IPS DF 6.9 (cell line): ENCODE results near the gene ARHGAP4.

ENCODE experiments used
- DNase-seq: peaks from one replicate; pipeline ENCODE4 v3.0.0-alpha.2; 2013; ENCODE audit warnings: low read depth, low spot score
- H3K27ac ChIP-seq: one replicate; pipeline ENCODE4 v1.5.1; 2013; ENCODE audit warnings: low read length, control low read depth
- H3K27me3 ChIP-seq: 2 replicates; pipeline ENCODE4 v1.6.1; 2013; ENCODE audit warnings: mild to moderate bottlenecking, low read length; ENCODE audit not compliant: control insufficient read depth, insufficient read depth
- H3K36me3 ChIP-seq: 2 replicates; pipeline ENCODE4 v1.6.1; 2013; ENCODE audit warnings: low read length; ENCODE audit not compliant: control insufficient read depth, insufficient read depth
- H3K4me1 ChIP-seq: 2 replicates; pipeline ENCODE4 v1.6.1; 2013; ENCODE audit warnings: low read length; ENCODE audit not compliant: control insufficient read depth, insufficient read depth
- H3K4me3 ChIP-seq: 2 replicates; pipeline ENCODE4 v1.5.1; 2013; ENCODE audit warnings: mild to moderate bottlenecking, low read length
- H3K9me3 ChIP-seq: 2 replicates; pipeline ENCODE4 v1.6.1; 2013; ENCODE audit warnings: low read length, inconsistent platforms; ENCODE audit not compliant: control insufficient read depth, insufficient read depth
- WGBS: extraction: QIAGEN DNeasy Blood & Tissue Kit; methylation state at CpG from one replicate; pipeline ENCODE4 v1.1.7; 2013; ENCODE audit warnings: mixed read lengths, missing lambda C conversion rate; ENCODE audit not compliant: insufficient read length, insufficient coverage; 5-methylcytosine and 5-hydroxymethylcytosine counted together

The ARHGAP4 gene

DNA sequence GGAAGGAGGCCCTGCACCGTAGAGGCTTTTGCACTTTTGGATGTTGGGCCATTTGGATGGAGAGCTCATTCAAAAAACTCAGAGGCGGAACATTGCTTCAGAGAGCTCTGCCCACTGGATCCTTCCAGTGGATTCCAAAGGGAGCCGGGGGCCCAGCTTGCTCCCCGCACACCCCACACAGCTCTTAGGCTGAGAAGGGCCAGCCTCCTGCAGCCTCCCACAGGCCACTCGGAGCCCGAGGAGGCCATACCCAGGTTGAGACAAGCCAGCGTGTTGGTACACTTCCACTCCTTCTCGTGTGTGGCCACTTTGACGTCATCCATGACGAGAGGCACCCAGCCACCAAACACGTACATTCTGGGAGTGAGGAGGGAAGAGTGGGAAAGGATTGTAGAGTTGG lies 35.2 kb upstream of the ARHGAP4 start:
- H3K27ac ChIP-seq = no peak overlapping the region
- no CpG with 5 or more reads among the region's 11 CpGs for WGBS
- peaks cover 51% of the 10 kb centered on the region for H3K36me3 ChIP-seq
- no peaks in the 10 kb centered on the region for H3K27me3 ChIP-seq
- no peaks in the 10 kb centered on the region for H3K9me3 ChIP-seq
- no peak for DNase-seq
- H3K4me3 ChIP-seq = no peak overlapping the region
- no peaks in the 10 kb centered on the region; the same call in 1 of the 2 replicates for H3K4me1 ChIP-seq

DNA sequence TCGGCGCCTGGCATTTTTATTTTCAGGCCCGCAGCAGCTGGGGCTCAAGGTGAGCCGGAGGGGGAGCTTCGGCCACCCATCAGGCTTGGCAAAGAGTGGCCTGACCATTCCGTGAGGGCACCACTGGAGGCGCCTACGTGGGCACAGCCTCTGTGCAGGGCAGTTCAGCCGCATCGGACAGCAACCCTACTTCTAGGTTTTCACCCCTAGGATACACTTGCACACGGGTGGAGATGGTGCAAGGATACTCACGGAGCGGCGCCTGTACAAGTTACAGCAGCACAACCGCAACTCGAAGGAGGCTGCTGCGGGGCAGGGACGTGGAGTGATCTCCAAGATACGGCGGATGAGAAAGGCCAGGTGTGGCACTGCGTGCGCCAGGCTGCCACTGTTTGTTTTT lies 34.7 kb upstream of the ARHGAP4 start:
- no CpG with 5 or more reads among the region's 22 CpGs for WGBS
- no peaks in the 10 kb centered on the region for H3K27me3 ChIP-seq
- no peak overlapping the region for H3K27ac ChIP-seq
- no peaks in the 10 kb centered on the region for H3K9me3 ChIP-seq
- no peak overlapping the region for H3K4me3 ChIP-seq
- DNase-seq = no peak
- H3K36me3 ChIP-seq = peaks cover 56% of the 10 kb centered on the region
- H3K4me1 ChIP-seq = no peaks in the 10 kb centered on the region

DNA sequence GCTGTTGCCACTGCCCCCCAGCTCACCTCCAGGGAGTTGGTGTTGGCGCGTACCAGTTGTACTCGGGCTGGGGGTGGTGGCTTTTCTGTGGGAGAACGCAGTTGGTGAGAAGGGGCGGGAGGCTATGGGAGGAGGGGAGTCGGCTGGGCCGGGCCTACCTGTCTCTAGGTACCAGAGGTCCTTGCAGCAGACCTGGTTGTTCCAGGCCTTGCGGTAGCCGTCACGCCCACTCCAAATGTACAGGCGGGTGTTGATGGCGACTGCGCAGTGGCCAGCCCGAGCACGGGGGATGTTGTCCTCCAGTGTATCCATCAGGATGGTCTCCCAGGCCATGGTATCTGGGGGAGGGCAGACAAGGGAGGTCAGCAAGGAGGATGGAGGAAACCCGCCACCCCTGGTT lies 34.0 kb upstream of the ARHGAP4 start:
- no peak for DNase-seq
- WGBS = no CpG with 5 or more reads among the region's 16 CpGs
- H3K27ac ChIP-seq = no peak overlapping the region
- H3K27me3 ChIP-seq = no peaks in the 10 kb centered on the region
- no peak overlapping the region for H3K4me3 ChIP-seq
- no peaks in the 10 kb centered on the region for H3K9me3 ChIP-seq
- H3K36me3 ChIP-seq = peaks cover 63% of the 10 kb centered on the region
- no peaks in the 10 kb centered on the region for H3K4me1 ChIP-seq

GRCh38 chrX:153959649-153960048 lies 33.6 kb upstream of the ARHGAP4 start:
- Histone ChIP-seq H3K36me3 (peaks cover 67% of the 10 kb centered on the region), H3K27ac (no peak overlapping the region), H3K9me3 (no peaks in the 10 kb centered on the region), H3K4me1 (no peaks in the 10 kb centered on the region), H3K27me3 (no peaks in the 10 kb centered on the region), H3K4me3 (no peak overlapping the region)
- no peak for DNase-seq
- WGBS = no CpG with 5 or more reads among the region's 15 CpGs

DNA sequence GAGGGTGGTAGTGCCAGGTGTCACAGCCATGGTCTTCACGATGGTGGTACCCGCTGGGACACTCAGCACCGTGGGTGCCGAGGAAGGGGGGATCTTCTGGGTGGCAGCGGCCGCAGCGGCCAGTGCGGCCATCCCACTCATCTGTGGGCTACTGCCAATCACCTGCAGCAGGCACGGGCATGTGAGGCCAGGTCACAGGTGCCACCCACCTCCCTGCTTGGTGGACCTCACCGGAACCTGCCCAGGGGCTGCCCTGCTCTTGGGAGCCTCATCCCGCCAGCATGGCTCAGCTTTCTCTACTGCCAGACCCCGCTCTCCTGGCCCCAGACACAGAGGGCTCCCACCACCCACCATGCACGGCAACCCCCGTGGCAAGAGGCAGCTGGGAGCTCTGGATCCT lies 32.5 kb upstream of the ARHGAP4 start:
- no peak for DNase-seq
- Histone ChIP-seq H3K4me3 (no peak overlapping the region), H3K36me3 (peaks cover 72% of the 10 kb centered on the region), H3K9me3 (no peaks in the 10 kb centered on the region), H3K27ac (no peak overlapping the region), H3K4me1 (no peaks in the 10 kb centered on the region), H3K27me3 (no peaks in the 10 kb centered on the region)
- no CpG with 5 or more reads among the region's 14 CpGs for WGBS

DNA sequence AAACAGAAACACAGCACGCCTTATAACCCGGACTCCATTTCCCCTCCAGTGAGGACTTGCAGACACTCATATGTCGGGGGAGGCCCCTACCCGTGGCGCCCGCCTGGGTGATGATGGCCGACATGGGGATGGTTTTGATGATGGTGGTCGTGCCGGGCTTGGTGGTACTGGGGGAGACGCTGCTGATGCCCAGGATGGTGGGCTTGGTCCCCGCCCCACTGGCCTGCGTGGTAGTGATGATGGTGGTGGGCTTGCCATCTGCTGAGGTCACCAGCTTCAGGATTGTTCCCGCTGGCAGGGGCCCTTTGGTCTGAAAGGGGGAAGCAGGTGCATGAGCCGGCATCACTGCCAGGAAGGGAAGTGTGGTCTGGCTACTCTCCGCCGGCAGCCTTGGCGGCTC lies 31.2 kb upstream of the ARHGAP4 start:
- Histone ChIP-seq H3K36me3 (peaks cover 80% of the 10 kb centered on the region), H3K4me3 (no peak overlapping the region), H3K27me3 (no peaks in the 10 kb centered on the region), H3K4me1 (0 out of 2 replicates have a peak, but pooled peaks cover 1% of the 10 kb centered on the region), H3K27ac (no peak overlapping the region), H3K9me3 (no peaks in the 10 kb centered on the region)
- WGBS = no CpG with 5 or more reads among the region's 17 CpGs
- no peak for DNase-seq

DNA sequence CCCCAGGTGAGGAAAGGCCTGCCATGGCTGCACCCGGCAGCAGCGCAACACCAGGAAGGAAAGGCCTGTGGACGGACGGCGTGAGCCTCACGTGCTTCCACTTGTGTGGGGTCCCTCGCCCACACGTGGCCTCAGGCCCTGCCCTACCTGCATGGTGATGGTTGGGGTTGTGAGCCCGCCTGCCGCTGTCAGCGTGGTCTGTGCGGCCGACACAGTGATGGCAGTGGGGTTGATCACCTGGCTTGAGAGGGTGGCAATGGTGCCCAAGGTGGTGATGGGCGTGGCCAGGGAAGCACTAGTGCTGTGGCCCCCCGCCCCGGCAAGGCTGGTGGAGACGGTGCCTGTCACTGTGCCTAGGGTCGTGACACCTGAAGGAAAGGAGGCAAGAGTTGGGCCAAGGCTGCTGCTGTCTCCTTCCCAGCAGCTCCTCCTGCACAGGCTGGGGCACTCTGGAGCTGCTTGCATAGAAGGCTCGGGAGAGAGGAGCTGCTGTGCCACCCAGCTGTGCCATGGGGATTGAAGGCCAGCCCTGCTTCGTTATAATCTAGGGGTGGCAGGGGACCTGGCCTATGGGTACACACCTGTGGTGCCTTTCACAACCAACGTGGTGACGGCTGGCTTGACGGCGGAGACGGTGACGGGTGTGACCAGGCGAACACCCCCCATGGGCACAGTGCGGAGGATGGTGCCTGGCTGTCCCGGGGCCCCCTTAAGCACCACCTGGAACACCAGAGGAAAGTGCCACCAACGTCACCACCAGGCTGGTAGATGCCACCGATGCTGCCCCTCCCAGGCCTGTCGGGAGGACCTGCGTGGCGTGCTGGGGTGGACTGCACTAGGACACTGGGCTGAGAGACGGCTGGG lies 30.2 kb upstream of the ARHGAP4 start:
- Histone ChIP-seq H3K27ac (no peak overlapping the region), H3K4me1 (0 out of 2 replicates have a peak, but pooled peaks cover 1% of the 10 kb centered on the region), H3K36me3 (peaks cover 84% of the 10 kb centered on the region), H3K9me3 (no peaks in the 10 kb centered on the region), H3K27me3 (no peaks in the 10 kb centered on the region), H3K4me3 (no peak overlapping the region)
- no peak for DNase-seq
- WGBS = no CpG with 5 or more reads among the region's 35 CpGs

GRCh38 chrX:153955228-153955732 lies 29.2 kb upstream of the ARHGAP4 start:
- no peak overlapping the region for H3K4me3 ChIP-seq
- H3K27me3 ChIP-seq = no peaks in the 10 kb centered on the region
- H3K27ac ChIP-seq = no peak overlapping the region
- peaks cover 87% of the 10 kb centered on the region for H3K36me3 ChIP-seq
- H3K4me1 ChIP-seq = 0 out of 2 replicates have a peak, but pooled peaks cover 1% of the 10 kb centered on the region
- WGBS = no CpG with 5 or more reads among the region's 12 CpGs
- H3K9me3 ChIP-seq = no peaks in the 10 kb centered on the region
- DNase-seq = no peak

GRCh38 chrX:153954558-153955227 lies 28.6 kb upstream of the ARHGAP4 start:
- Histone ChIP-seq H3K4me3 (no peak overlapping the region), H3K9me3 (no peaks in the 10 kb centered on the region), H3K4me1 (0 out of 2 replicates have a peak, but pooled peaks cover 1% of the 10 kb centered on the region), H3K27ac (no peak overlapping the region), H3K36me3 (peaks cover 89% of the 10 kb centered on the region), H3K27me3 (no peaks in the 10 kb centered on the region)
- DNase-seq = no peak
- WGBS = no CpG with 5 or more reads among the region's 44 CpGs

DNA sequence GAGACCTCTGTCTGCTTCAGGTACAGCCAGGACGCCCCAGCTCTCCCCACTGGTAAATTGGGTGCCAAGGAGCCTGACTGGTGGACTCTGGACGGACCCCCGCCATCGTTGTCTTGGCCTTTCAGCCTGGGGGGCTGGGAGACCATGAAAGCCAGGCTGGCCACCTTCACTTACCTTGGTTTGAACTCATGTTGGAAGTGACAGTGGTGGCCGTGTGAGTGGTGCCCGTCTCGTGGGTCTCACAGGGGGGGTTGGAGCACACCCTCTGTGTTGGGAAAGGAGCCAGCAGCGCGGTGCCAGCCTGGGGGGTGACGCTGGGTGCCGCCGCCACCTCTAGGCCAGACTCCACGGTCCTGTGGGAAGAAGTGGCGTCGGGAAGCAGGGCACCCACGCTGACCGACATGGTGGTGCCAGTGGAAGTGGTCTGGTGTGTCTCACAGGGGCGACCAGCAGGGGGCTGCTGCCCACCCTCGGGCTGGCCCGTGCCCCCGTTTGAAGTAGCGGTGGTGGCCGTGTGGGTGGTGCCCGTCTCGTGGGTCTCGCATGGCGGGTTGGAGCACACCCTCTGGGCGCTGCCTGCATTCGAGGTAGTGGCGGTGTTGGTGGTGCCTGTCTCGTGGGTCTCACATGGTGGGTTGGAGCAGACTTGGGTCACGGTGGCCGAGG lies 28.0 kb upstream of the ARHGAP4 start:
- WGBS = no CpG with 5 or more reads among the region's 33 CpGs
- peaks cover 86% of the 10 kb centered on the region for H3K36me3 ChIP-seq
- DNase-seq = no peak
- H3K4me3 ChIP-seq = no peak overlapping the region
- H3K27ac ChIP-seq = no peak overlapping the region
- no peaks in the 10 kb centered on the region for H3K9me3 ChIP-seq
- H3K27me3 ChIP-seq = no peaks in the 10 kb centered on the region
- H3K4me1 ChIP-seq = 0 out of 2 replicates have a peak, but pooled peaks cover 1% of the 10 kb centered on the region
